DND-41 (cell line): ENCODE results near the gene TEN1.
A peak's percentile ranks its signal among the peaks of the same experiment; 100 is the strongest.

Experiments used
- ATAC-seq: fragments of 200-7000 bp; cut with Tn5 transposase; 3 replicates; pipeline ENCODE4 v1.9.1; 2021; ENCODE audit warnings: low read depth; ENCODE audit not compliant: insufficient read depth
- DNase-seq: peaks from one replicate; pipeline ENCODE4 v3.0.0-alpha.2; 2020
- H2AFZ ChIP-seq: 2 replicates; pipeline ENCODE4 v1.6.0; 2012; ENCODE audit warnings: low read depth, low read length
- H3K27ac ChIP-seq: 2 replicates; pipeline ENCODE4 v1.5.1; 2012; ENCODE audit warnings: low read length, inconsistent platforms
- H3K27me3 ChIP-seq: fragments of 200-600 bp; sonication (generic); 2 replicates; pipeline ENCODE4 v1.6.0; 2012; ENCODE audit warnings: low read length, mild to moderate bottlenecking, inconsistent platforms; ENCODE audit not compliant: insufficient read depth, poor library complexity
- H3K36me3 ChIP-seq: 2 replicates; pipeline ENCODE4 v1.5.1; 2012; ENCODE audit warnings: low read length, inconsistent platforms; ENCODE audit not compliant: insufficient read depth
- H3K4me1 ChIP-seq: 2 replicates; pipeline ENCODE4 v1.5.1; 2012; ENCODE audit warnings: mild to moderate bottlenecking, low read length; ENCODE audit not compliant: insufficient read depth
- H3K4me2 ChIP-seq: 2 replicates; pipeline ENCODE4 v1.6.0; 2012; ENCODE audit warnings: mild to moderate bottlenecking, moderate library complexity, low read length, inconsistent platforms; ENCODE audit not compliant: insufficient read depth
- H3K4me3 ChIP-seq, 2 experiments: fragments of 200-600 bp in 1 of 2; shearing (Covaris generic) in 1 of 2; 2 replicates each; pipeline ENCODE4 v1.5.1; 2012 to 2016; ENCODE audit warnings: inconsistent platforms in 2 of 2, low read length in 2 of 2, mild to moderate bottlenecking in 2 of 2, low read depth in 1 of 2, moderate library complexity in 1 of 2
- H3K79me2 ChIP-seq: 2 replicates; pipeline ENCODE4 v1.6.0; 2012; ENCODE audit warnings: low read length, inconsistent platforms; ENCODE audit not compliant: insufficient read depth
- H3K9ac ChIP-seq: 2 replicates; pipeline ENCODE4 v1.6.0; 2012; ENCODE audit warnings: low read depth, mild to moderate bottlenecking, inconsistent platforms, low read length, moderate library complexity
- H3K9me3 ChIP-seq: 2 replicates; pipeline ENCODE4 v1.5.1; 2012; ENCODE audit warnings: low read length, moderate library complexity, mild to moderate bottlenecking, inconsistent platforms; ENCODE audit not compliant: insufficient read depth, severe bottlenecking
- H4K20me1 ChIP-seq: 2 replicates; pipeline ENCODE4 v1.6.0; 2012; ENCODE audit warnings: low read length; ENCODE audit not compliant: insufficient read depth
- CTCF ChIP-seq: IDR thresholded peaks from 2 replicates; pipeline ENCODE4 v1.5.1; 2012; ENCODE audit warnings: borderline replicate concordance, low read length, moderate library complexity, mild to moderate bottlenecking; ENCODE audit not compliant: poor library complexity, severe bottlenecking; ENCODE audit errors: extremely low read depth
- EZH2 ChIP-seq: IDR thresholded peaks from 3 replicates; pipeline ENCODE4 v1.6.1; 2012; ENCODE audit warnings: borderline replicate concordance, low read depth, mild to moderate bottlenecking, moderate library complexity, low read length, inconsistent platforms; ENCODE audit not compliant: severe bottlenecking

The TEN1 gene

GRCh38 chr17:75979705-75980187, 706 bp downstream of the TEN1 start:
- peak overlapping the region; percentile 74 for H3K4me2 ChIP-seq
- peaks cover 36% of the 10 kb centered on the region for H3K4me1 ChIP-seq
- H3K9ac ChIP-seq: peak overlapping the region; percentile 78
- H3K79me2 ChIP-seq: peaks cover 32% of the 10 kb centered on the region
- H3K27ac ChIP-seq: peak overlapping the region; percentile 98
- no peaks in the 10 kb centered on the region for H4K20me1 ChIP-seq
- peak; percentile 26 for ATAC-seq
- no peaks in the 10 kb centered on the region for H3K27me3 ChIP-seq
- peak overlapping the region; percentile 93 for H2AFZ ChIP-seq
- H3K4me3 ChIP-seq: peak overlapping the region; percentile 73 to 83
- TF ChIP-seq CTCF: no peak
- TF ChIP-seq EZH2: no peak
- H3K36me3 ChIP-seq: no peaks in the 10 kb centered on the region; the same call in 1 of the 2 replicates
- DNase-seq: no peak
- no peaks in the 10 kb centered on the region for H3K9me3 ChIP-seq

GRCh38 chr17:75980188-75981018, 1.4 kb downstream of the TEN1 start:
- DNase-seq (no peak), ATAC-seq (no peak)
- peak overlapping the region; percentile 73 to 83 for H3K4me3 ChIP-seq
- peak overlapping the region; percentile 78 for H3K9ac ChIP-seq
- no peaks in the 10 kb centered on the region; the same call in 1 of the 2 replicates for H3K36me3 ChIP-seq
- H3K4me1 ChIP-seq: peaks cover 36% of the 10 kb centered on the region
- no peaks in the 10 kb centered on the region for H3K27me3 ChIP-seq
- TF ChIP-seq CTCF (no peak), EZH2 (no peak)
- no peaks in the 10 kb centered on the region for H4K20me1 ChIP-seq
- peak overlapping the region; percentile 74 for H3K4me2 ChIP-seq
- H3K27ac ChIP-seq: peak overlapping the region; percentile 98
- no peaks in the 10 kb centered on the region for H3K9me3 ChIP-seq
- H2AFZ ChIP-seq: peak overlapping the region; percentile 93
- H3K79me2 ChIP-seq: peaks cover 30% of the 10 kb centered on the region

DNA sequence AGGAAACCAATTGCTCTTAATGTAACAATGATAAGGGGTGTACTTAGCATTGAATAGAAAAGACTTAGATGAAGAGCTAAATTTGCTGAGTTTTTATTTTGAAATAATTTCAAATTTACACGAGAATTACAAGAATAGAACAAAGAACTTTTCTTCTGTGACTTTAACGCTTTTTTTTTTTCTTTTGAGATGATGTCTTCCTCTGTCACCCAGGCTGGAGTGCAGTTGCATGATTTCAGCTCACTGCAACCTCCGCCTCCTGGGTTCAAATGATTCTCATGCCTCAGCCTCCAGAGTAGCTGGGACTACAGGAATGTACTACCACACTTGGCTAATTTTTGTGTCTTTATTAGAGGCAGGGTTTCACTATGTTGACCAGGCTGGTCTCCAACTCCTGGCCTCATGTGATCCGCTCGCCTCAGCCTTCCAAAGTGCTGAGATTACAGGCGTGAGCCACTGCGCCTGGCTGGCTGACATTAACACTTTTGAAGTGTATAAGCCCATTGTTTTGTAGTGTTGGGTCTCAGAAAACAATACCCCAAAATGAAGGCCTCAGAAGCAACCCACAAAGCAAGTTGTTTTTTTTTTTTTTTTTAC, 2.1 kb downstream of the TEN1 start:
- Histone ChIP-seq H4K20me1 (no peaks in the 10 kb centered on the region), H2AFZ (0 out of 2 replicates have a peak overlapping the region, but pooled peaks have one; percentile 1), H3K36me3 (no peaks in the 10 kb centered on the region; the same call in 1 of the 2 replicates), H3K9ac (peak overlapping the region; percentile 78; the same call in 1 of the 2 replicates), H3K27me3 (no peaks in the 10 kb centered on the region), H3K9me3 (no peaks in the 10 kb centered on the region), H3K79me2 (peaks cover 29% of the 10 kb centered on the region), H3K27ac (no peak overlapping the region), H3K4me3 (no peak overlapping the region), H3K4me2 (peak overlapping the region; percentile 74), H3K4me1 (peaks cover 36% of the 10 kb centered on the region)
- no peak for DNase-seq
- ATAC-seq: no peak
- TF ChIP-seq EZH2 (no peak), CTCF (no peak)
